Measurements from ENCODE around the gene KRTAP5-1. TPM values are rescaled to one million over a fixed set of nuclear protein-coding genes. Genes with fewer than 3 reads are reported as not detected.

The KRTAP5-1 gene
- polyA plus RNA-seq, 1 experiment = not detected

DNA sequence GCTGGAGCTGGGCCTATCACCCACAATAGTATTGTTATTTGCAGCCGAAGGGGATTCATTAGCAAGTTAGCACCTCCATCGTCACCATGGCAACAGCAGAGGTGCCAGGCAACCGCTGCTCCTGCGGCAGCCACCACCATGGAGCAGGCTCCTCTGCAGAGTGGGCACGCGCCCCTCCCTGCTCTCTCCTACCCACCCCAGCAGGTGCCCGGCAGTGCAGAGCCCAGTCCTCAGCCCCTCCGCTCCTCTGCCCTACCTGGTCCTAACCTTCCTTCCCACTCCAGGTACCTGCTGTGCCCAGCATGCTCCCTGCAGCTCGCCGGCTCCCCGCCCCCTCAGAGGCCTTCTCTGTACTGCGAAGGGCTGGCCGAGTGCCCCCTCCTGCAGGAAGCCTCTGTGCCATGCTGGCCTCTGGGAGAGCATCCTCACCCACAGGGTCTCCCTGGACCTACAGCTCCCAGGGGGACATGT, 16.6 kb downstream of the KRTAP5-1 start:
- no peak overlapping the region for H3K4me3 ChIP-seq (ENCODE audit: low read depth, low read length)
- TF ChIP-seq, protein P1, sequence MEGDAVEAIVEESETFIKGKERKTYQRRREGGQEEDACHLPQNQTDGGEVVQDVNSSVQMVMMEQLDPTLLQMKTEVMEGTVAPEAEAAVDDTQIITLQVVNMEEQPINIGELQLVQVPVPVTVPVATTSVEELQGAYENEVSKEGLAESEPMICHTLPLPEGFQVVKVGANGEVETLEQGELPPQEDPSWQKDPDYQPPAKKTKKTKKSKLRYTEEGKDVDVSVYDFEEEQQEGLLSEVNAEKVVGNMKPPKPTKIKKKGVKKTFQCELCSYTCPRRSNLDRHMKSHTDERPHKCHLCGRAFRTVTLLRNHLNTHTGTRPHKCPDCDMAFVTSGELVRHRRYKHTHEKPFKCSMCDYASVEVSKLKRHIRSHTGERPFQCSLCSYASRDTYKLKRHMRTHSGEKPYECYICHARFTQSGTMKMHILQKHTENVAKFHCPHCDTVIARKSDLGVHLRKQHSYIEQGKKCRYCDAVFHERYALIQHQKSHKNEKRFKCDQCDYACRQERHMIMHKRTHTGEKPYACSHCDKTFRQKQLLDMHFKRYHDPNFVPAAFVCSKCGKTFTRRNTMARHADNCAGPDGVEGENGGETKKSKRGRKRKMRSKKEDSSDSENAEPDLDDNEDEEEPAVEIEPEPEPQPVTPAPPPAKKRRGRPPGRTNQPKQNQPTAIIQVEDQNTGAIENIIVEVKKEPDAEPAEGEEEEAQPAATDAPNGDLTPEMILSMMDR (IDR thresholded peaks at IDR 0.05; ENCODE audit: insufficient read depth, low read depth, low read length) = no peak
- no peak for DNase-seq (ENCODE audit: low read depth)
- POLR2A ChIA-PET = interaction anchor here (0.5 kb wide), 1 partner anchor 229 kb away, joined by 13 read pairs; no protein-coding TSS in a partner anchor
- H3K27me3 ChIP-seq (ENCODE audit: control insufficient read depth, insufficient read depth, low read length) = peaks cover 2% of the 10 kb centered on the region; the same call in 1 of the 2 replicates
- H3K36me3 ChIP-seq (ENCODE audit: control insufficient read depth, insufficient read depth, low read length) = peaks cover 2% of the 10 kb centered on the region; the same call in 1 of the 2 replicates
- CTCF ChIA-PET = interaction anchor here (0.9 to 1.8 kb wide), 2 partner anchors 9 to 15 kb away, joined by 3 to 5 read pairs; no protein-coding TSS in a partner anchor

DNA sequence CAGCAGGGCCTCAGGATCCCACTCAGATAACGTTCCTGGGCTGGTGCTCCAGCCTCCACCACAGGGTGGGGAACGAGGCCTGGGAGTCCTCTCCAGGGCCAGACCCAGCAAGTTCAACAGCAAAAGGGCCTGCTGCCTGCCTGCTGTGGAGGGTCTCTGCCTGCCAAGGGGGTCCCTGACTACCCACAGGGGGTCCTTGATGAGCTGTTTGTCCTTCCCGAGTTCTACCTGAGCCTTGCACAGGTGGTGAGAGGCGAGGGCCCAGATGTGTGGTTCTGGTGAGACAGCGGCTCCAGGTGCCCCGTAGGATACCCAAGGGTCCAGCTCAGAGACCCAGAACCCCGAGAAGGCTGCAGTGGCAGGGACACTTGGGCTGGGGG, 17.4 kb downstream of the KRTAP5-1 start:
- CTCF ChIA-PET = interaction anchor here (0.8 to 1.8 kb wide), 3 partner anchors 9 to 20 kb away, joined by 3 to 5 read pairs (median 3); no protein-coding TSS in a partner anchor
- no peak for DNase-seq (ENCODE audit: low read depth)

DNA sequence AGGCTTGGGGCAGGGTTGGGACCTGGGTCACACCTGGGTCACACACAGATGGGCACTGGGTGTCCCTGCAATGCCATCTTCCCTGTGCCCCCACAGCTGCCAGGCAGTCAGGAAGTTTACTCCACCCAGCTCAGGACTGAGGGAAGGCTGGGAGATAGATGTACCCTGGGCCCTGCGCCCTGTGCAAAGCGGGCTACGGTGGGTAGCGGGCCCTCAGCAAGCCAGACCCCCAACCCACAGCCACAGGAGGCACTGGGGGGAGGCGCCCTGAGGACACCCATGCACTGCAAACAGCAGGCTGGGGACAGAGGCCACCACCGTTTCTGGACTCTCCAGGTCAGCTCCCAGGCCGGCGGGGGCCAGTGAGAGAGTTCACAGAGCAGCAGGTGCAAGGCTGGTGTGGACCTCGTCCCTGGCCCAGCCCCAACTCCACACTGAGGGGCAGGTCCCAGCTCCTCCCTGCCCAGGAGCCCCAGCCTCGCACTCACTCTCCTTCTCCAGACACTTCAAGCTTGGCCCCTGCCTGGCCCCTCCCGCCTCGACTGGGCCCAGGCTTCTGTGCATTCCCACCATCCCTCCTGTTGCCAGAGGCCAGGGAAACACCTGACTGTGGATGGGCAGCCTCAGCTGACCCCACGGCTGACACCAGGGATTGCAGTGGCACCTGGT, 17.9 kb downstream of the KRTAP5-1 start:
- Histone ChIP-seq H3K4me3 (ENCODE audit: low read depth, low read length) (no peak overlapping the region), H3K36me3 (ENCODE audit: control insufficient read depth, insufficient read depth, low read length) (peaks cover 6% of the 10 kb centered on the region), H3K27me3 (ENCODE audit: control insufficient read depth, insufficient read depth, low read length) (no peaks in the 10 kb centered on the region)
- ChIA-PET CTCF (interaction anchor here (0.8 to 1.8 kb wide), 2 partner anchors 13 to 20 kb away, joined by 3 to 5 read pairs; no protein-coding TSS in a partner anchor), POLR2A (no interaction called here)
- DNase-seq (ENCODE audit: low read depth) = no peak
- TF ChIP-seq, protein P1 (IDR thresholded peaks at IDR 0.05; ENCODE audit: insufficient read depth, low read depth, low read length) = no peak

More for the DNA sequence above, 17.4 kb downstream of the KRTAP5-1 start:
- TF ChIP-seq, protein P1 (IDR thresholded peaks at IDR 0.05; ENCODE audit: insufficient read depth, low read depth, low read length) = no peak
- H3K4me3 ChIP-seq (ENCODE audit: low read depth, low read length) = no peak overlapping the region
- peaks cover 6% of the 10 kb centered on the region for H3K36me3 ChIP-seq (ENCODE audit: control insufficient read depth, insufficient read depth, low read length)
- POLR2A ChIA-PET = no interaction called here
- no peaks in the 10 kb centered on the region for H3K27me3 ChIP-seq (ENCODE audit: control insufficient read depth, insufficient read depth, low read length)

DNA sequence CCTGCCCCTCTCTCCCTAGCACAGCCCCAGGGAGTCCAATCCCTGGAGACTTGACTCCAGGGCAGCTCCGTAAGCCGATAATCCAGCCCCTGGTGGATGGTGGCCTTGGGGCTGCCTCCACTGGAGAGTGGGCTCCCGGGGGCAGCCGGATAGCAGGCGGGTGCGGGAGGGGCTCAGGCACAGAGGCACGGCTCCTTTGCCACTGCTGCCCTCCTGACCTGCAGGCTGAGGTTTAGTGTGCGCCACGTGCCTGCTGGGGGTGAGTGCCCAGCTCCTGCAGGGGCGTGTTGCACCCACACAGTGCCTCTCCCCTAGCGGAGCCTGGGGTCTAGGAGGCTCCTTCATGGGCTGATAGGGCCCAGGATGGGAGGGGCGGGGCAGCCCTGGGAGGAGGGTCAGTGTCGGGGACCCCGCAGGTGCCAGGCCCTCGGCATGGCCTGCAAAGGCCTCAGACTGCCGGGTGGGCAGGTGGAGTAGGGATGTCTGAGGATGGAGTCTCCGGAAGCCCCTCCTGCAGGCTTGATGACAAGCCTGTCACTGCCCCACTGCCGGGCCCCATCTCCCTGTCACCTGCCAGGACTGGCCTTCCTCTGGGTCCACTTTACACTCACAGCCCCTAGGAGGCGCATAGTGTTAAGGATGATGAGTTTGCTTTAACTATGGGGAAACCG, 18.6 kb downstream of the KRTAP5-1 start:
- Histone ChIP-seq H3K36me3 (ENCODE audit: control insufficient read depth, insufficient read depth, low read length) (peaks cover 8% of the 10 kb centered on the region), H3K4me3 (ENCODE audit: low read depth, low read length) (no peak overlapping the region), H3K27me3 (ENCODE audit: control insufficient read depth, insufficient read depth, low read length) (no peaks in the 10 kb centered on the region)
- POLR2A ChIA-PET = no interaction called here
- CTCF ChIA-PET = interaction anchor here (1.8 to 3.7 kb wide), 3 partner anchors 8 to 19 kb away, joined by 5 to 25 read pairs (median 24); no protein-coding TSS in a partner anchor
- TF ChIP-seq, protein P1 (IDR thresholded peaks at IDR 0.05; ENCODE audit: insufficient read depth, low read depth, low read length) = no peak
- DNase-seq (ENCODE audit: low read depth) = no peak

DNA sequence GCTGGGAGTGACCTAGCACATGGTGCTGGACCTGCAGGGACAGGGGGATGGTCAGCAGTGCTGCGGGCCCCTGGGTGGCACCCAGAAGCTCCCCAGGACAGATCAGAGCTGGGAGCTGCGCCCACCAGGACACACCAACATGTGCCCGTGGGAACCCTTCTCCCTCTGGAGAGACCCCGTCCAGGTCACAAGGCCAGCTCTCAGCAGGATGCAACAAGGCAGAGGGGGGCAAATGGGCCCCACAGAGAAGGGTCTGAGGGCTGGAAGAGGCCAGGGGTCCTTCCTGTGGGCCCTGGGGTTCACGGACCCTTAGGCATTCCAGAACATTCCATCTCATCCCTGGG, 19.2 kb downstream of the KRTAP5-1 start:
- TF ChIP-seq, protein P1 (IDR thresholded peaks at IDR 0.05; ENCODE audit: insufficient read depth, low read depth, low read length) = no peak
- no peaks in the 10 kb centered on the region for H3K27me3 ChIP-seq (ENCODE audit: control insufficient read depth, insufficient read depth, low read length)
- H3K36me3 ChIP-seq (ENCODE audit: control insufficient read depth, insufficient read depth, low read length) = peaks cover 8% of the 10 kb centered on the region
- ChIA-PET CTCF (interaction anchor here (1.4 to 3.7 kb wide), 3 partner anchors 8 to 19 kb away, joined by 4 to 25 read pairs (median 24); no protein-coding TSS in a partner anchor), POLR2A (no interaction called here)
- DNase-seq (ENCODE audit: low read depth) = no peak
- no peak overlapping the region for H3K4me3 ChIP-seq (ENCODE audit: low read depth, low read length)
